ENCODE results near the gene SLC25A15.

The SLC25A15 gene

GRCh38 chr13:40809471-40809870, 20.1 kb downstream of the SLC25A15 start:
- Histone ChIP-seq H3K4me2 (ENCODE audit: low read length) (no peak overlapping the region), H3K4me1 (ENCODE audit: low read length) (peaks cover 12% of the 10 kb centered on the region), H3K9ac (ENCODE audit: low read length) (no peak overlapping the region), H3K4me3 (ENCODE audit: low read length) (no peak overlapping the region), H4K20me1 (ENCODE audit: insufficient read depth, low read length) (no peaks in the 10 kb centered on the region), H3K27me3 (ENCODE audit: low read depth, low read length) (no peaks in the 10 kb centered on the region), H3K9me3 (ENCODE audit: insufficient read depth, low read length) (no peaks in the 10 kb centered on the region), H3K36me3 (replicated peaks; ENCODE audit: low read depth, low read length) (peaks cover 43% of the 10 kb centered on the region), H3K27ac (ENCODE audit: low read length) (no peak overlapping the region), H3K79me2 (ENCODE audit: low read length) (no peaks in the 10 kb centered on the region), H2AFZ (ENCODE audit: low read depth, low read length) (no peak overlapping the region)
- TF ChIP-seq, protein P1, sequence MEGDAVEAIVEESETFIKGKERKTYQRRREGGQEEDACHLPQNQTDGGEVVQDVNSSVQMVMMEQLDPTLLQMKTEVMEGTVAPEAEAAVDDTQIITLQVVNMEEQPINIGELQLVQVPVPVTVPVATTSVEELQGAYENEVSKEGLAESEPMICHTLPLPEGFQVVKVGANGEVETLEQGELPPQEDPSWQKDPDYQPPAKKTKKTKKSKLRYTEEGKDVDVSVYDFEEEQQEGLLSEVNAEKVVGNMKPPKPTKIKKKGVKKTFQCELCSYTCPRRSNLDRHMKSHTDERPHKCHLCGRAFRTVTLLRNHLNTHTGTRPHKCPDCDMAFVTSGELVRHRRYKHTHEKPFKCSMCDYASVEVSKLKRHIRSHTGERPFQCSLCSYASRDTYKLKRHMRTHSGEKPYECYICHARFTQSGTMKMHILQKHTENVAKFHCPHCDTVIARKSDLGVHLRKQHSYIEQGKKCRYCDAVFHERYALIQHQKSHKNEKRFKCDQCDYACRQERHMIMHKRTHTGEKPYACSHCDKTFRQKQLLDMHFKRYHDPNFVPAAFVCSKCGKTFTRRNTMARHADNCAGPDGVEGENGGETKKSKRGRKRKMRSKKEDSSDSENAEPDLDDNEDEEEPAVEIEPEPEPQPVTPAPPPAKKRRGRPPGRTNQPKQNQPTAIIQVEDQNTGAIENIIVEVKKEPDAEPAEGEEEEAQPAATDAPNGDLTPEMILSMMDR (IDR thresholded peaks at IDR 0.05; ENCODE audit: low read depth, low read length) = no peak
- TF ChIP-seq EZH2phosphoT487 (IDR thresholded peaks at IDR 0.05; ENCODE audit: low read depth) = no peak

- no peaks in the 10 kb centered on the region for H3K79me2 ChIP-seq (ENCODE audit: low read length)
- no peak overlapping the region for H2AFZ ChIP-seq (ENCODE audit: low read depth, low read length)
- H3K4me3 ChIP-seq (ENCODE audit: low read length) = no peak overlapping the region
- H3K9me3 ChIP-seq (ENCODE audit: insufficient read depth, low read length) = no peaks in the 10 kb centered on the region
- peaks cover 12% of the 10 kb centered on the region for H3K4me1 ChIP-seq (ENCODE audit: low read length)
- peaks cover 35% of the 10 kb centered on the region for H3K36me3 ChIP-seq (replicated peaks; ENCODE audit: low read depth, low read length)
- H3K4me2 ChIP-seq (ENCODE audit: low read length) = peak overlapping the region; percentile 0; the same call in 1 of the 2 replicates
- TF ChIP-seq, protein P1 (IDR thresholded peaks at IDR 0.05; ENCODE audit: low read depth, low read length) = no peak
- no peak for TF ChIP-seq EZH2phosphoT487 (IDR thresholded peaks at IDR 0.05; ENCODE audit: low read depth)
- H3K9ac ChIP-seq (ENCODE audit: low read length) = no peak overlapping the region
- H3K27me3 ChIP-seq (ENCODE audit: low read depth, low read length) = no peaks in the 10 kb centered on the region
- H4K20me1 ChIP-seq (ENCODE audit: insufficient read depth, low read length) = no peaks in the 10 kb centered on the region
- H3K27ac ChIP-seq (ENCODE audit: low read length) = no peak overlapping the region
These were observed 22.7 kb downstream of the SLC25A15 start for GRCh38 chr13:40812102-40812501.

DNA sequence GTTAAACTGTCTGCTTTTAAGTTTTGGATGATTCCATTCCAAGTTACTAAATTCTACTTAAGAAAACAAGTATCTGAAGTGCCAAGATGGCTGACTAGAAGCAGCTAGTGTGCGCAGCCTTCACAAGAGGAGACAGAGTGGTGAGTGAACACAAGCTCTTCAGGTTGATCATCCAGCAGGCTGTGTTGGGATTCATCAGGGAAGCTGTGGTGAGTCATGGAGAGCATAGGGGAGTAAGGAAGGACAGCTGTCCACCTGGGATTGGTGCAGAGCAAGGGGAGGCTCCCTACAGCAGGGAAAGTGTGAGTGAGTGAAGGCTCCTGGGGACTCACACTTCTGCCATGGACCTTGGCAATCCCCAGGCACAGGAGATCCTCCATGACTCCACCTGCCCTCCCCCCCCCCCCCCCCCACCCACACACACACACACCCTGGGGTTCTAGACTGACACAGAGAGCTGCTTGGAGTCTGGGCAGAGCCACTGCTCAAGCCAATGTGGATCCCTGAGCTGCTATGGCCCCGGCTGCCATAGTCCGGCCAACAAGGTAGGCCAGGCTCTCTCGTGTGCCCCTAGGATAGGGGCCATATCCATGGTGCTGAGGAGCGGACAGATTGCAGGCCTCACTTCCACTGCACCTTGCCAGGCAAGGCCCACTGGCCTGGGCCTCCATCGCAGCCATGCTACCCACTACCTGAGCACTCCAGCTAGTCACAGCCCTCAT, 23.5 kb downstream of the SLC25A15 start:
- Histone ChIP-seq H3K4me2 (ENCODE audit: low read length) (no peak overlapping the region), H2AFZ (ENCODE audit: low read depth, low read length) (no peak overlapping the region), H3K36me3 (replicated peaks; ENCODE audit: low read depth, low read length) (peaks cover 35% of the 10 kb centered on the region), H3K9ac (ENCODE audit: low read length) (no peak overlapping the region), H3K27ac (ENCODE audit: low read length) (no peak overlapping the region), H3K9me3 (ENCODE audit: insufficient read depth, low read length) (no peaks in the 10 kb centered on the region), H3K79me2 (ENCODE audit: low read length) (no peaks in the 10 kb centered on the region), H3K4me1 (ENCODE audit: low read length) (peaks cover 12% of the 10 kb centered on the region), H3K4me3 (ENCODE audit: low read length) (no peak overlapping the region), H3K27me3 (ENCODE audit: low read depth, low read length) (no peaks in the 10 kb centered on the region), H4K20me1 (ENCODE audit: insufficient read depth, low read length) (no peaks in the 10 kb centered on the region)
- TF ChIP-seq, protein P1 (IDR thresholded peaks at IDR 0.05; ENCODE audit: low read depth, low read length) = no peak
- TF ChIP-seq EZH2phosphoT487 (IDR thresholded peaks at IDR 0.05; ENCODE audit: low read depth) = no peak

- no peak overlapping the region for H3K27ac ChIP-seq (ENCODE audit: low read length)
- no peak overlapping the region for H2AFZ ChIP-seq (ENCODE audit: low read depth, low read length)
- H3K79me2 ChIP-seq (ENCODE audit: low read length) = no peaks in the 10 kb centered on the region
These were observed 24.4 kb downstream of the SLC25A15 start for GRCh38 chr13:40813667-40814454.

More at GRCh38 chr13:40813667-40814454, 24.4 kb downstream of the SLC25A15 start:
- Histone ChIP-seq H3K27me3 (ENCODE audit: low read depth, low read length) (no peaks in the 10 kb centered on the region; the same call in 1 of the 2 replicates), H3K36me3 (replicated peaks; ENCODE audit: low read depth, low read length) (peaks cover 35% of the 10 kb centered on the region), H3K9me3 (ENCODE audit: insufficient read depth, low read length) (no peaks in the 10 kb centered on the region), H3K4me3 (ENCODE audit: low read length) (no peak overlapping the region), H3K4me1 (ENCODE audit: low read length) (peaks cover 22% of the 10 kb centered on the region), H3K9ac (ENCODE audit: low read length) (no peak overlapping the region), H4K20me1 (ENCODE audit: insufficient read depth, low read length) (no peaks in the 10 kb centered on the region), H3K4me2 (ENCODE audit: low read length) (no peak overlapping the region)
- TF ChIP-seq EZH2phosphoT487 (IDR thresholded peaks at IDR 0.05; ENCODE audit: low read depth) = no peak
- TF ChIP-seq, protein P1 (IDR thresholded peaks at IDR 0.05; ENCODE audit: low read depth, low read length) = peak; percentile 83

Data from OCI-LY3 (cell line).